ENCODE measurements around the gene ST6GALNAC3.
"Not testable (repeated sequence)": the region's sequence is repeated elsewhere in the genome, so short reads cannot be mapped to it uniquely, and the experiment has no call there.

ST6GALNAC3 gene

GRCh38 chr1:76238094-76238628 lies 163.6 kb downstream of the ST6GALNAC3 start:
- H3K4me3 ChIP-seq (ENCODE audit: low read depth, low read length): no peak overlapping the region

DNA sequence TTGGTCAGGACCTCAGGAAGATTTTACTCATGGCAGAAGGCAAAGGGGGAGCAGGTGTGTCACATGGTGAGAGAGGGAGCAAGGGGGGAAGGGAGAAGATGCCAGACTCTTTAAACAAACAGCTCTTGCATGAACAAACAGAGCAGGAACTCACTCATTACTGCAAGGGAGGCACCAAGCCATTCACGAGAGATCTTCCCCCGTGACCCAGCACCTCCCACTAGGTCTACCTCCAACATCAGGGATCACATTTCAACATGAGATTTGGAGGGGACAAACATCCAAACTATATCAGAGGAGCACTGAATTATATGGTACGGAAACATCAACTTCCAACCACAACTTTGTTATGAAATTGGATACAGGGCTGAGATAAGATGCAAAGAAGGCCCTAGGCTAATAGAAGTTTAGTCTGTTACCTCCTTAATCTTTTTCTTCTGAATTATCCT lies 164.9 kb downstream of the ST6GALNAC3 start:
- no peak overlapping the region for H3K4me3 ChIP-seq (ENCODE audit: low read depth, low read length)

DNA sequence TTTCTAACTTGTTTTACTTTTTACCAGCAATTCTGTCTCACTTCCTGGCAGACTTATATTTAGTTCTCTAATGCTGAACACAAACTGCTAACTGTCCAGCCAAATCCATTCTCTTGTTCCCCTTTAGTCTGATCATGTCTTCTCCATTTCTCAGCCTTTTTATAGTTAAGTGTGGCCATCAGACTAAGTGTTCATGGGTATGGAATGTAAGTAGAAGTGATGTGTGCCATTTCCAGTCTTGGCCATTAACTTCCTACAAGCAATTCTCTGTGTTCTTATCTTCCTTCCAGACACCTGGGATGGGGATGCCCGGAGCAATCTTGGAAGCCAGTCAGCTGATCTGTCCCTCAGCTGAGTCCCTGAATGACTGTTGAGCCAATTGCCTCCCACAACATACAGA lies 165.8 kb downstream of the ST6GALNAC3 start:
- H3K4me3 ChIP-seq (ENCODE audit: low read depth, low read length): no peak overlapping the region

- H3K4me3 ChIP-seq (ENCODE audit: low read depth, low read length): not testable (repeated sequence)
Measured at GRCh38 chr1:76242587-76242986, 168.0 kb downstream of the ST6GALNAC3 start.

- H3K4me3 ChIP-seq (ENCODE audit: low read depth, low read length): no peak overlapping the region
Measured at GRCh38 chr1:76247261-76247852, 172.8 kb downstream of the ST6GALNAC3 start.

DNA sequence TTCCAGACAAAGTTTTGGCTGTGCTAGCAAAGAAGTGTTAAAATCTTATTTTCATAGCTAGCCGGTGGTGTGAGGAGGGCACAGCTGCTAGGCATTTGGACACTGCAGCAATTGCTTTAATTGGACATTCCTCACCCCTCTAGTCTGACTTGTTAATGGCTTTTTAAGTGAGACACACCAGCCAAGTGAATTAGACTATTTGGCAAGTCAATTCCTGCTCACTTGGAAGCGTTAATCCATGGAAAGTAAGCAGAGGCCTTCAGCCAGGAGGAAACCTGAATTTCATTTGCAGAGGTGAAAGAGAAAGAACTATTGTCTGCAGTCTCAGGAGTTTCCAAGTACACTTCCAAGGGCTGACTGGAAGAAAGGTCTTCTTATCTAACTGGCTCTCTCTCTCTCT lies 175.7 kb downstream of the ST6GALNAC3 start:
- H3K4me3 ChIP-seq (ENCODE audit: low read depth, low read length): no peak overlapping the region

GRCh38 chr1:76252431-76252830 lies 177.9 kb downstream of the ST6GALNAC3 start:
- no peak overlapping the region for H3K4me3 ChIP-seq (ENCODE audit: low read depth, low read length)

- H3K4me3 ChIP-seq (ENCODE audit: low read depth, low read length): no peak overlapping the region
Measured at GRCh38 chr1:76254104-76255030, 179.8 kb downstream of the ST6GALNAC3 start.

DNA sequence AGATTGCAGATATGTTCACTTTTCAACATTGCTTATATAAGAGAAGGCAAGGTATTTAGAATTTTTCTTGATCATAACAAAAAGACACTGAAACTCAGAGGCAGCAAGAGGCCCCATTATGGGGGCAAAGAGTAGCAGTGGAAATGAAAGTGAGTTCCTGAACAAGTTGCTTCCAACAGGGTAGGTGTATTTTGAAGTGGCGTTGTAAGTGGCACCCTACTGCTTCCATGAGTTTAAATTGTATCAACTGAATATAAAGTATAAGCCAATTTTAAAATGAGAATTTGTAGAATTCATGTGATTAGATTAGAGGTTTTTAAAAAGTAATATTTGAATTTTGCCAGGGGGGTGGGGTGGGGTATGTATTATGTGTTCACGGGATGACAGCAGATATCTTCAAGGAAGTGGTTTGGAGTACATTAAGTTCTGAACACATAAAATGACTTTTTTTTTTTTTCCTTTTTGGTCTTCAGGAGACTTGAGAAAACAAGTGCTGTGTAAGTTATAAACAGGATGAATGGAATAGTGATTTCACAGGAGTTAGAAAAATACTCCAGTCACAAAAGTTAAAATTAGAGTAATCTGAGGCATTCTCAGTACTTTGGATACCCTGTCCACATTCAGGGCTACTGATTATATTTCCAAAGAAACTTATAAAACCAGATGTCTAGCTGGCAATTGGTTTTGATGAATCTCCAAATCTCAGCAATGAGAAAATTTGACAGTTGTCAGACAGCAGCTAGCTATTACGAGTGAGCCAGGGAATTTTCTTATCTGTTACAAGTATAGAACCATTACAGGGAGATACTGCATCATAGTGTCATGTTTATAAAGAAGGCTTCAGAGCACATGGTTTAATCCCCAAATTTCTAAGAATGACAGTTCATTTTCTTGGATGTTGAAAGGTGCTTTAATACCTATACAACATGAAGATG lies 182.0 kb downstream of the ST6GALNAC3 start:
- no peak overlapping the region for H3K4me3 ChIP-seq (ENCODE audit: low read depth, low read length)

GRCh38 chr1:76257823-76258222 lies 183.3 kb downstream of the ST6GALNAC3 start:
- H3K4me3 ChIP-seq (ENCODE audit: low read depth, low read length): no peak overlapping the region

- H3K4me3 ChIP-seq (ENCODE audit: low read depth, low read length): no peak overlapping the region
Measured at GRCh38 chr1:76259270-76259669, 184.7 kb downstream of the ST6GALNAC3 start.

DNA sequence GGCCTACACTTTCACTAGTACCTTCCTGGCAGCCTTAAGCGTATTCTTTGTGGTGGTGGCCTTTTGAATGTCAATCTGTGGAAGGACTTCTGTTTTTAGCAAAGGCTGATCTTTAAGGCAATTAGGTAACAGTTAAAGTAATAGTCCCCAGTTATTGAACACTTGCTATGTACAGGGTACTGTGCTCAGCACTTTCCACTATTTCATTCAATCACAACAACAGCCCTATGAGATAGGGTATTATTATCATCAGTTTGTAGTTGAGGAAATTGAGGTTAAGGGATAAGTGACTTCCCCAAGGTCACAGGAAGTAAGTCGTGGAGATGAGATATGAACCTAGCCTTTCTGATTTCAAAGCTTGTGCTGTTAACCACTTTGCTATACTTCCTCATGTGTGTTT lies 185.7 kb downstream of the ST6GALNAC3 start:
- H3K4me3 ChIP-seq (ENCODE audit: low read depth, low read length): no peak overlapping the region

DNA sequence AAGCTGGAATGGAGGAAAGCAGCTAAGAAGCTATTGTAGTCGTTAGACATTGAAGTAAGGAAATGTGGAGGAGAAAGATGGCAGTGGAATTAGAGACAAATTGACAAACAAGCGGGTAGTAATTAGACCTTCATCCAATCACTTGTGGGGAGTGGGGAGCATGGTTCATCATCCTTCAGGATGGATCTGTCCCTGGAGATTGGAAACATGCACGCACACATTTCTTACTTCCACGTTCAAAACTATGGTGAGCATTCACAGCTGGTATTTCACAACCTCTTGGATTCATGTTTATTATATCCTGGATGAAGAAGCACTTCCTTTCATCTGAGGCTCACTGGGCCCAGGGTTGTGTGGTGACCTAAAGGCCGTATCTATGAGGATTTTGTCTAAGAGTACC lies 188.1 kb downstream of the ST6GALNAC3 start:
- H3K4me3 ChIP-seq (ENCODE audit: low read depth, low read length): no peak overlapping the region

DNA sequence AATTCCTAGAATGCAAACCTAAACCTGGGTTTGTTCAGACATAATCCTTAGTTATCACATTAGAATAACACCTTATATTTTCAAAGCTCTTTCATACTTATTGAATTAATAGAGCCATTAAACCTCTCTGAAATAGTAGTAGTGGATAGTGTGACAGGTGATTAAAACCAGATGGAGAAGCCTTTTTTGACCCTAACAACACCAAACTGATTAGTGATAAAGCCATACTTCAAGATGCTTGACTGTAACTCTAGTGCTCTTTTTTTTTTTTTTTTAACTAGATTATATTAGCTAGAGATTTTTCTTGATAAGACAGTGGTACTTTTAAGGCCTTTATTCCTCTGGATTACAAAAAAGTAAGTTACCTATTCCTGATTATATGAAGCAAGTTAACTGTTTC lies 190.1 kb downstream of the ST6GALNAC3 start:
- no peak overlapping the region for H3K4me3 ChIP-seq (ENCODE audit: low read depth, low read length)

DNA sequence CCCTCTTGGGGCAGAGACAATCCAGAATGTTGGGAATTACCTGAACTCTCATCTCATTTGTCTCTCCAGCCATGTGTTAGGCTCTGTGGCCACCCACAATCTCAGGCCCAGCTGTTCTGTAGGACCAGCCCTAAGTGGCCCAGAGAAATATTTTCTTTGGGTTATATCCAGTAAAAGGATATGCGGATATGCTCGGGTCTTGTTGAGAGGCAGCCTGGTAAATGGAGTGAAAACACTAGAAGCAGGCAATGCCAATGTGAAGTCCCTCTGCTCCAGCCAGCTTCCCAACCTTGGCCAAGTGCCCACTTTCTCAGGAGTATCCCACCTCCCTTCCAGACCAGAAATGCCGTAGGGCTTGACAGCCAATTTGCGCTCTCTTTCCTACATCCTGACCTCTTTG lies 192.2 kb downstream of the ST6GALNAC3 start:
- no peak overlapping the region for H3K4me3 ChIP-seq (ENCODE audit: low read depth, low read length)

DNA sequence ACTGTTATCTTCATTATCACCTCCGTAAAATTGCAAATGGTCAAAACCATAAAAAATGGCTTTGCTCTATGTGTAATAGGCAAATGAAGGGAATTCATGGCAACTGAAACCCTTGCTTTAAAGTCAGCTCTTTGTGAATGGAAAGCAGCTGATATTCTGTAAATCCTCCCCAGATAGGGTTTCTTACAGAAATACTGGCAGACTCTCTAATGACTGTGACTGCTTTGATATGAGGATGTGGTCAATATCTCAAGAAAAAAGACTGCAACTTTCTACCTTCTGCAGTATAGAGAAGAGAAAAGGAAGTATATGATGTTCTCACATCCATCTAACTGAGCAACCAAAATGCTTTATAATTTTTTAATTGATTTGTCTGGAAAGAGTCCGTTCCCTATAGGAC lies 193.1 kb downstream of the ST6GALNAC3 start:
- H3K4me3 ChIP-seq (ENCODE audit: low read depth, low read length): no peak overlapping the region

- no peak overlapping the region for H3K4me3 ChIP-seq (ENCODE audit: low read depth, low read length)
Measured at GRCh38 chr1:76268341-76268740, 193.8 kb downstream of the ST6GALNAC3 start.

DNA sequence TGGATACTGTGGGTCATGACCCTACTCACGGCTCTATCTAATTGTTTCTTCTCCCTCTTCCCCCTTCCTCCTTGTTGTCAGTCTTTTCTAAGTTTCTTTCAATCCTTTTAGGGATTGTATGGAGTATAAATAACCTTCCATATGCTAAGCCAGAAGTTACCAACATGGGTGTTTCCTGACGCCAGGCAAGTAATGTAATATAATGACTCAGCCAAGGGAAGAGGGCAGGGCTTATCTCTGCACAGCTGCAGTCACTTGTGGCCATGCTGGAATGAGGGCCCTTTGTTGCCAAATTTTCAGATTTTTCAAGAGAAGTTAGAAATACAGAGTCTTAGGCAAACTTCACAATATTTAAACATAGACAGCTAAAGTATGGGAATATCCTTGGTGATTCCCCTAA lies 194.6 kb downstream of the ST6GALNAC3 start:
- H3K4me3 ChIP-seq (ENCODE audit: low read depth, low read length): no peak overlapping the region

DNA sequence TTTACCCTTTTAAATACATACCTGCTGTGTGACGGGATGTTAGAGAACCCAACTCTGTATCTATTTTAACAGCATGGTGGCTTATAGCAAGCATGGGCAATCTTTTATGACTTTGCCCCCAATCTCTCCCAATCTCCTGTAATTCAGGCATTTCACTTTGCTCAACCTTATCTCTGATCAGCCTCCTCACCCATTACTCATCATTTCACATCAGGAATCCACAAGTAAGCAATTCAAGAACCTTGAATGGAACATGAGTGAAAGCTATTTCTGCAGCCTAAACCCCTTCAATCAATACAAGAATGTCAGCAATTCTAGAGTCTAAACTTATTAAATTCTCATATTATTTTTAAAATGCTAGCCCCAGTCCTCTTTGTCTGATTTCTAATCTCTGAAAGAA lies 199.8 kb downstream of the ST6GALNAC3 start:
- no peak overlapping the region for H3K4me3 ChIP-seq (ENCODE audit: low read depth, low read length)

- H3K4me3 ChIP-seq (ENCODE audit: low read depth, low read length): no peak overlapping the region
Measured at GRCh38 chr1:76274718-76275117, 200.2 kb downstream of the ST6GALNAC3 start.

DNA sequence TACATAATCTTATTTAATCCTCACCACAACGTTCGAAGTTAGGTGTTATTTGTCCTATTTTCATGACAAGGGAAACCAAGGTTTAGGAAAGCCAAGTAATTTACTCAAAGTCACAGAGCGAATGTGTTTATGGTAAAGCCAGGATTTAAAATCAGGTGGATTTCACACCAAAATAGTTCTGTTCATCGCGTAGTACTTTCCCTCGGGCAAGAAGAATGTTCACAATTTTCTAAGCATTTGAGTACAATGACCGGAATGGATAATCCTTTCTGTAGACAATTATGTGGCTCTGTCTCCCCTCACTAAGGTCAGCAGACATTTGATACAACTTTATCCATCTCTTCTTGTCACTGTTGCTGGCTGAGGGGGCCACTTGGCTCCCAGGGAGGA lies 204.2 kb downstream of the ST6GALNAC3 start:
- H3K4me3 ChIP-seq (ENCODE audit: low read depth, low read length): no peak overlapping the region

Data from iPS-11a (cell line).